ENCODE data around the gene CNKSR3. TPM values are rescaled to one million over a fixed set of nuclear protein-coding genes. Genes with fewer than 3 reads are reported as not detected.

CNKSR3 gene
- total RNA-seq, 1 experiment from 2014 or later: 5.6 TPM

GRCh38 chr6:154506108-154506507, 4.4 kb downstream of the CNKSR3 start:
- H3K36me3 Mint-ChIP-seq (ENCODE audit: insufficient read depth in 1 of 3, low read depth in 3 of 3): peaks cover 0 to 22% (median 0%) of the 10 kb centered on the region in 3 experiments; a peak in 3 of 7 replicates
- Histone ChIP-seq H3K4ac (ENCODE audit: low read depth, low read length) (no peak overlapping the region), H2BK12ac (ENCODE audit: insufficient read length, low read depth, low read length) (no peak overlapping the region), H3K4me2 (ENCODE audit: insufficient read depth, insufficient read length, low read length) (no peak overlapping the region), H3K9me3 (ENCODE audit: control insufficient read depth, low read depth, low read length) (no peaks in the 10 kb centered on the region), H2BK5ac (ENCODE audit: insufficient read length, low read length) (no peak overlapping the region), H2AK5ac (ENCODE audit: insufficient read length, low read length) (no peak overlapping the region), H4K8ac (replicated peaks; ENCODE audit: insufficient read length, low read depth, low read length) (no peak overlapping the region), H3K79me1 (ENCODE audit: insufficient read depth, low read depth, low read length, poor library complexity, severe bottlenecking) (no peaks in the 10 kb centered on the region), H3K9ac (ENCODE audit: extremely low read depth, insufficient read length, low read length) (no peak overlapping the region), H4K91ac (ENCODE audit: insufficient read length, low read depth, low read length) (no peak overlapping the region), H3K56ac (ENCODE audit: insufficient read length, low read depth, low read length) (no peak overlapping the region), H3K14ac (ENCODE audit: insufficient read depth, low read length) (no peak overlapping the region), H3K79me2 (ENCODE audit: insufficient read depth, low read length) (no peaks in the 10 kb centered on the region), H3K18ac (ENCODE audit: insufficient read length, low read depth, low read length) (no peak overlapping the region), H4K5ac (ENCODE audit: insufficient read length, low read depth, low read length) (no peak overlapping the region), H3K23ac (ENCODE audit: insufficient read length, low read depth, low read length) (no peak overlapping the region), H3K27ac (ENCODE audit: insufficient read length, low read depth, low read length) (no peak overlapping the region), H2BK20ac (ENCODE audit: low read depth, low read length, poor library complexity, severe bottlenecking) (no peak overlapping the region), H3K27me3 (ENCODE audit: insufficient read depth, low read length) (peaks cover 20% of the 10 kb centered on the region; the same call in 1 of the 2 replicates), H3T11ph (ENCODE audit: low read length) (no peak overlapping the region), H2BK120ac (ENCODE audit: low read depth, low read length, poor library complexity, severe bottlenecking) (no peak overlapping the region), H3K23me2 (ENCODE audit: insufficient read length, low read depth, low read length, poor library complexity, severe bottlenecking) (peaks cover 12% of the 10 kb centered on the region), H2BK15ac (ENCODE audit: low read depth, low read length) (no peak overlapping the region), H4K20me1 (ENCODE audit: control insufficient read depth, insufficient read depth, insufficient read length) (no peaks in the 10 kb centered on the region), H2AFZ (ENCODE audit: low read length) (no peak overlapping the region), H3K4me1 (ENCODE audit: insufficient read depth, low read length) (peaks cover 5% of the 10 kb centered on the region; the same call in 1 of the 2 replicates)
- peaks cover 20 to 40% of the 10 kb centered on the region in 2 experiments for H3K4me1 Mint-ChIP-seq
- TF ChIP-seq, protein P1, sequence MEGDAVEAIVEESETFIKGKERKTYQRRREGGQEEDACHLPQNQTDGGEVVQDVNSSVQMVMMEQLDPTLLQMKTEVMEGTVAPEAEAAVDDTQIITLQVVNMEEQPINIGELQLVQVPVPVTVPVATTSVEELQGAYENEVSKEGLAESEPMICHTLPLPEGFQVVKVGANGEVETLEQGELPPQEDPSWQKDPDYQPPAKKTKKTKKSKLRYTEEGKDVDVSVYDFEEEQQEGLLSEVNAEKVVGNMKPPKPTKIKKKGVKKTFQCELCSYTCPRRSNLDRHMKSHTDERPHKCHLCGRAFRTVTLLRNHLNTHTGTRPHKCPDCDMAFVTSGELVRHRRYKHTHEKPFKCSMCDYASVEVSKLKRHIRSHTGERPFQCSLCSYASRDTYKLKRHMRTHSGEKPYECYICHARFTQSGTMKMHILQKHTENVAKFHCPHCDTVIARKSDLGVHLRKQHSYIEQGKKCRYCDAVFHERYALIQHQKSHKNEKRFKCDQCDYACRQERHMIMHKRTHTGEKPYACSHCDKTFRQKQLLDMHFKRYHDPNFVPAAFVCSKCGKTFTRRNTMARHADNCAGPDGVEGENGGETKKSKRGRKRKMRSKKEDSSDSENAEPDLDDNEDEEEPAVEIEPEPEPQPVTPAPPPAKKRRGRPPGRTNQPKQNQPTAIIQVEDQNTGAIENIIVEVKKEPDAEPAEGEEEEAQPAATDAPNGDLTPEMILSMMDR (conservative IDR thresholded peaks at IDR 0.05): no peak
- no peak for DNase-seq
- H3K27me3 Mint-ChIP-seq (ENCODE audit: low read depth): peaks cover 67% of the 10 kb centered on the region
- H3K9me3 Mint-ChIP-seq: no peaks in the 10 kb centered on the region; a peak in 1 of 5 replicates
- H3K4me3 Mint-ChIP-seq: no peak overlapping the region
- H3K27ac Mint-ChIP-seq: no peak overlapping the region

Measured in H9 (cell line).